ENCODE measurements around the gene PTGR1. TPM values are rescaled to one million over a fixed set of nuclear protein-coding genes. Genes with fewer than 3 reads are reported as not detected.
A peak's percentile ranks its signal among the peaks of the same experiment; 100 is the strongest.

PTGR1 gene
- total RNA-seq, 4 donors from 2014 or later, result 18.6 to 51.4 (median 42.4) TPM

DNA sequence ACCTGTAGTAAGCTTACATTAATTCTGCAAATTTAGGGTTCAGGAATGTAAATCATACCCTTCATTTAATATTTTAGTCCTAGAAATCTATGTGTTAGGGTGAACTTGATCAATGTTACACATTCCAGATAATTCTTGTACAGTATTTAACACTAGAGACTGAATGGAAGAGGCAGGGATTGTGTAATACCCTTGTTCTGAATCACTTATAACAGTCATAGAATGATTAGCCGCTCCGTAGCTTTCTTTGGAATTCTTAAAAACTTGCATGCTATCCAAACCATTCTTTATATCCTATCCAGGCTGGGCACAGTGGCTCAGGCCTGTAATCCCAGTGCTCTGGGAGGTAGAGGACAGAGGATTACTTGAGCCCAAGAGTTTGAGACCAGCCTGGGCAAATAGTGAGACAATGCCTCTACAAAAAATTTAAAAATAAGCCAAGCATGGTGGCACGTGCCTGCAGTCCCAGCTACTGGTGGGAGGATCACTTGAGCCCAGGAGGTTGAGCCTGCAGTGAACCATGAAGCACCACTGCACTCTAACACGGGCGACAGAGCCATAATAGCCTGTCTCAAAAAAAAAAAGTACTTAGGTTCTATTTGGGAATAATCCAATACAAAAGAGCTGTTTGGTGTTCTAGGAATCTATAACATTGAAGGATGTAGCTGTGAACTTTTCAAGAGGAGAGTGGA is 66.2 kb downstream of the PTGR1 start:
- WGBS, result 94% methylated on average over 5 of the region's 5 CpGs
- Histone ChIP-seq H3K27ac (no peak overlapping the region), H3K27me3 (no peaks in the 10 kb centered on the region), H3K36me3 (peaks cover 40% of the 10 kb centered on the region), H3K4me1 (no peaks in the 10 kb centered on the region), H3K9me3 (peaks cover 14% of the 10 kb centered on the region), H3K4me3 (no peak overlapping the region)
- DNase-seq (ENCODE audit: low spot score in 2 of 2), result no peak
- TF ChIP-seq POLR2AphosphoS5 (IDR thresholded peaks at IDR 0.05), result no peak
- no peak for TF ChIP-seq POLR2A (IDR thresholded peaks at IDR 0.05)
- no peak for TF ChIP-seq EP300 (IDR thresholded peaks at IDR 0.05)
- TF ChIP-seq, protein P1, sequence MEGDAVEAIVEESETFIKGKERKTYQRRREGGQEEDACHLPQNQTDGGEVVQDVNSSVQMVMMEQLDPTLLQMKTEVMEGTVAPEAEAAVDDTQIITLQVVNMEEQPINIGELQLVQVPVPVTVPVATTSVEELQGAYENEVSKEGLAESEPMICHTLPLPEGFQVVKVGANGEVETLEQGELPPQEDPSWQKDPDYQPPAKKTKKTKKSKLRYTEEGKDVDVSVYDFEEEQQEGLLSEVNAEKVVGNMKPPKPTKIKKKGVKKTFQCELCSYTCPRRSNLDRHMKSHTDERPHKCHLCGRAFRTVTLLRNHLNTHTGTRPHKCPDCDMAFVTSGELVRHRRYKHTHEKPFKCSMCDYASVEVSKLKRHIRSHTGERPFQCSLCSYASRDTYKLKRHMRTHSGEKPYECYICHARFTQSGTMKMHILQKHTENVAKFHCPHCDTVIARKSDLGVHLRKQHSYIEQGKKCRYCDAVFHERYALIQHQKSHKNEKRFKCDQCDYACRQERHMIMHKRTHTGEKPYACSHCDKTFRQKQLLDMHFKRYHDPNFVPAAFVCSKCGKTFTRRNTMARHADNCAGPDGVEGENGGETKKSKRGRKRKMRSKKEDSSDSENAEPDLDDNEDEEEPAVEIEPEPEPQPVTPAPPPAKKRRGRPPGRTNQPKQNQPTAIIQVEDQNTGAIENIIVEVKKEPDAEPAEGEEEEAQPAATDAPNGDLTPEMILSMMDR (IDR thresholded peaks at IDR 0.05), result no peak

DNA sequence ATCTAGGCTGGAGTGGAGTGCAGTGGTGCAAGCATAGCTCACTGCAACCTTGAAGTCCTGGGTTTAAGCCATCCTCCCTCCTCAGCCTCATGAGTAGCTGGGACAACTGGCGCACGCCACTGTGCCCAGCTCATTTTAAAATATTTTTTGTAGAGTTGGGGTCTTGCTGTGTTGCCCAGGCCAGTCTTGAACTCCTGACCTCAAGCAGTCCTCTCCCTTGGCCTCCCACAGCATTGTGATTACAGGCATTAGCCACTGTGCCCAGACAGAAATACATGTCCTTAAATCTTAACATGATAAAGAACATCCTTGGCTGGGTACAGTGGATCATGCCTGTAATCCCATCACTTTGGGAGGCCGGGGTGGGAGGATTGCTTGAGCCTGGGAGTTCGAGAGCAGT is 67.7 kb downstream of the PTGR1 start:
- peaks cover 27% of the 10 kb centered on the region for H3K36me3 ChIP-seq
- no peaks in the 10 kb centered on the region for H3K4me1 ChIP-seq
- peaks cover 5% of the 10 kb centered on the region for H3K9me3 ChIP-seq
- H3K4me3 ChIP-seq, result no peak overlapping the region
- no peak for DNase-seq (ENCODE audit: low spot score in 2 of 2)
- TF ChIP-seq EP300 (IDR thresholded peaks at IDR 0.05) (no peak), POLR2AphosphoS5 (IDR thresholded peaks at IDR 0.05) (no peak), POLR2A (IDR thresholded peaks at IDR 0.05) (no peak)
- TF ChIP-seq, protein P1 (IDR thresholded peaks at IDR 0.05), result no peak
- WGBS, result 97% methylated on average over 4 of the region's 4 CpGs
- H3K27ac ChIP-seq, result no peak overlapping the region
- no peaks in the 10 kb centered on the region for H3K27me3 ChIP-seq

DNA sequence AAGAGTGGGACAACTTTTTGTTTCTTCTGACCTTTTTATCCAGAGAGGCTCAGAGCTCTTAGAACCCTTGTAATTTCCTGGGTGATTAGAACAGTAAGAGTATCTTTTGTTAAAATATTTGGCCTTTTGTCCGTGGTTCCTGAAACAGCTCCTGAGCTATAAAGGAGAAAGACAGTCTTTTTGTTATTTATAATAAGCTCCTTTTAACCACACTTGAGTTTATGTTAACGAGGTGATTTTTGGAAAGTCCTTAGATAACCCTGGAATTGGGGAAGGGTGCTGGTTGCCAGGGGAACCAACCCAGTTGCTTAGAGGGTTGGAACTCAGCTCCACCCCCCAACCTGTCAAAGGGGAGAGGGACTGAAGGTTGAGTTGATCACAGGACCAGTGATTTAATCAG is 69.7 kb downstream of the PTGR1 start:
- no peak overlapping the region for H3K27ac ChIP-seq
- DNase-seq (ENCODE audit: low spot score in 2 of 2), result no peak

DNA sequence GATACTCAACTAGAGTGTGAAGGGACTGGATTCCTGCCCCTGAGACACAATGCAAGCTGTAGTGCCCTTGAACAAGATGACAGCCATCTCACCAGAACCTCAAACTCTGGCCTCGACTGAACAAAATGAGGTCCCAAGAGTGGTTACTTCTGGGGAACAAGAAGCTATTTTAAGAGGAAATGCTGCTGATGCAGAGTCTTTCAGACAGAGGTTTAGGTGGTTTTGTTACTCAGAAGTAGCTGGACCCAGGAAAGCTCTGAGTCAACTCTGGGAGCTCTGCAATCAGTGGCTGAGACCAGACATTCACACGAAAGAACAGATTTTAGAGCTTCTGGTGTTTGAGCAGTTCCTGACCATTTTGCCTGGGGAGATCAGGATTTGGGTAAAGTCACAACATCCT is 72.1 kb downstream of the PTGR1 start:
- no peaks in the 10 kb centered on the region for H3K27me3 ChIP-seq
- no peak overlapping the region for H3K4me3 ChIP-seq
- WGBS, result 79% methylated on average over 2 of the region's 2 CpGs
- no peaks in the 10 kb centered on the region for H3K36me3 ChIP-seq
- TF ChIP-seq EP300 (IDR thresholded peaks at IDR 0.05) (no peak), POLR2AphosphoS5 (IDR thresholded peaks at IDR 0.05) (no peak), POLR2A (IDR thresholded peaks at IDR 0.05) (no peak)
- TF ChIP-seq, protein P1 (IDR thresholded peaks at IDR 0.05), result no peak
- H3K9me3 ChIP-seq, result no peaks in the 10 kb centered on the region
- no peak overlapping the region for H3K27ac ChIP-seq
- H3K4me1 ChIP-seq, result peaks cover 14% of the 10 kb centered on the region
- no peak for DNase-seq (ENCODE audit: low spot score in 2 of 2)

More for the DNA sequence above, 69.7 kb downstream of the PTGR1 start:
- no peak overlapping the region for H3K4me3 ChIP-seq
- no peak for TF ChIP-seq POLR2A (IDR thresholded peaks at IDR 0.05)
- TF ChIP-seq, protein P1 (IDR thresholded peaks at IDR 0.05), result no peak
- no peak for TF ChIP-seq POLR2AphosphoS5 (IDR thresholded peaks at IDR 0.05)
- TF ChIP-seq EP300 (IDR thresholded peaks at IDR 0.05), result no peak
- peaks cover 13% of the 10 kb centered on the region for H3K4me1 ChIP-seq
- no peaks in the 10 kb centered on the region for H3K27me3 ChIP-seq
- peaks cover 18% of the 10 kb centered on the region for H3K36me3 ChIP-seq
- WGBS, result 29% methylated on average over 2 of the region's 2 CpGs
- H3K9me3 ChIP-seq, result peaks cover 5% of the 10 kb centered on the region

DNA sequence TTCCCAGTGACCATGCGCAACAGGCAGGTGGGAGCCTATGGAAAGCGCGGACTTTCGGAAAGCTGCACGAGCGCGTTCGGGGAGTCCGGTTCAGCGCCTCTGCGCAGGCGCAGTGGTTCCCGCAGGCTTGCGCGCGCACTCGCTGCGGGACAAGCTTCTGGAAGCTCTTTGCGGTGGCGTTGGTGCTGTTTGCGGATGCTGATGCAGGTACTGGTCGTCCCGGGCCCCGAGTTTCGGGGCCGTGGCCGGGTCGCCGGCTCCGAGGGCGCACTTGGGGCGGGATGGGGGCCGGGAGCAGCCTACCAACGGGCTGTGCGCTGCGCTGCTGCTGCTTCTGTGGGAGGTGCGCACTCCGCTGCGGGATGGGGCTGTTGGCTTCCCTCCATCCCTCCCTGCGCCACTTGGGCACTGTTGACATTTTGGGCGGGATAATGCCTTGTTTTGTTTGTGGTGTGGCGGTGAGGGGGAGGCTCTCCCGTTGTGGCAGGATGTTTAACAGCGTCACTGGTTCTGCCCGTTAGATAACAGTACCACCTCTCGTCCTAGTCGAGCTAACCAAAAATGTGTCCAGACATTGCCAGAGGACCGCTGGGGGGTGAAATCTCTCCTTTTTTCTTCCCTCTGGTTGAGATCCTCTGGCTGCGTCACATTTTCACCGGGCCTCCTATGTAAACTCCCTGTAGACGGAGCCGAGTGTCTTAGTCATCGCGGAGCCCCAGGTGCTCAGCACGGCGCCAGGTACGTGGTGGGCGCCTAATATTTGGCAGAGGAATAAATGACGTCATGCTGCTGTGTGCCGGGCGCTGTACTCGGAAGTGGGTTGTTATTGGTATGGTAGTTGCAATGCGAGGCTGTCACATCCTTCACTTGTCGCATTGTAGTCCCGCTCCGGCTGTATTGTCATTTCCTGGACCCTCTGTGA is 74.1 kb downstream of the PTGR1 start, which contains the start of gene ZNF483:
TSS of gene ZNF483 (plus strand) at position 124 of the 922 bp plus-strand sequence. CDS start 2,217 bp downstream, outside the sequence.
- DNase-seq (ENCODE audit: low spot score in 2 of 2), result peak in 1 of 2 donors; percentile 77
- 3% methylated on average over 27 of the region's 66 CpGs for WGBS
- H3K4me3 ChIP-seq, result peak within 1 kb of the TSS; percentile 65
- no peaks in the 10 kb centered on the region for H3K9me3 ChIP-seq
- peaks cover 14% of the 10 kb centered on the region for H3K4me1 ChIP-seq
- H3K27me3 ChIP-seq, result no peaks in the 10 kb centered on the region
- TF ChIP-seq POLR2AphosphoS5 (IDR thresholded peaks at IDR 0.05), result no peak
- TF ChIP-seq, protein P1 (IDR thresholded peaks at IDR 0.05), result no peak
- TF ChIP-seq EP300 (IDR thresholded peaks at IDR 0.05), result no peak
- no peak for TF ChIP-seq POLR2A (IDR thresholded peaks at IDR 0.05)
- H3K27ac ChIP-seq, result no peak within 1 kb of the TSS
- no peaks in the 10 kb centered on the region for H3K36me3 ChIP-seq
